Measurements from ENCODE around the gene MSI2.

- TF ChIP-seq EZH2 (IDR thresholded peaks at IDR 0.05; ENCODE audit: borderline replicate concordance, insufficient read depth, low read depth, low read length, poor library complexity, severe bottlenecking), result no peak
- TF ChIP-seq CTCF (IDR thresholded peaks at IDR 0.05), result no peak
Measured at GRCh38 chr17:57517273-57517631, 260.9 kb downstream of the MSI2 start.

All from B cell (primary cell).